Measurements from ENCODE around the gene DHX30.
A peak's percentile ranks its signal among the peaks of the same experiment; 100 is the strongest.
"Not testable (repeated sequence)": the region's sequence is repeated elsewhere in the genome, so short reads cannot be mapped to it uniquely, and the experiment has no call there.

Gene DHX30

DNA sequence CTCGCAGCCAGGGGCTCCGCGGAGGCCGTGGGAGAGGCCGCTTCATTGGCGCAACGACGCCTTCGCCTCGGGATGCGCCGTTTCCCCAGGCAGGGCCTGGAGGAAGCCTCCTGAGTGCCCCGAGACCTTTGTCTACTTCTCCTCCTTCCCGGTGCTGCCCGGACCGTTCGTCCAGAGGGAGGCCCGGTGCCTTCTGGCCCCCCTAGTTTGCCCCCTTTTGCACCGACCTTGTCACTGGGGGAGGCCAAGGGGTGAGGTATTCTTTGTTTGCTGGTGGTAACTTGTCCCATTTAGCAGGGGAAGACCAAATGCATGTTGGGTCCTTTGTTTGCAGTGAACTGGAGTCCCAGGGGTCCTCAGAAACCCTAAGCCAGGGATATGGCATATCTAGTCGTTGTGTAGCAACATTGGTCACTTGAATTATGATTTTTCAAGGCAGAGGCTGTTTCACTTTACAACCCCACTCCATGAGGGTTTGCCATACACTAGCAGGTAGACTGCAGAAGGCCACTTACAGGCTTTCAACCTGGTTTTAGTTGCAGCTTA lies 615 bp downstream of the DHX30 start:
- DNase-seq (ENCODE audit: low read depth), result no peak

DNA sequence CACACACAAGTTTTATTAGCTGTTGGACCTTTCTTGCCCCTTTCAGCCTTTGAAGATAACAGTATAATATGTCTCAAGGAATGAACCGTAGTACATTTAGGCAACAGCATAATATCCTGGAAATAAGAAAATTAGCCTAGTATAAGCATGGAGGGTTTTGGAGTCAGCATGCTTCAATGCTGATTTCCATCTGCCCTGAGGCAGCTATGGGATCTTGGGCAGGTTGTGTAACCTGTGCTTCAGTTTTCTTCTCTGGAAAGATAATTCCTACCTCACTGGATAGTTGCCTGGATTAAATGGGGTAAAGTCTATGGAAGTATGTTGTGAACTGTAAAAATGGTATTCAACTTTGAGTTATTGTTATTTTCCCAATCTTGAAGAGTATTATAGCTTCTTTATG lies 1.6 kb downstream of the DHX30 start:
- DNase-seq (ENCODE audit: low read depth), result no peak

DNA sequence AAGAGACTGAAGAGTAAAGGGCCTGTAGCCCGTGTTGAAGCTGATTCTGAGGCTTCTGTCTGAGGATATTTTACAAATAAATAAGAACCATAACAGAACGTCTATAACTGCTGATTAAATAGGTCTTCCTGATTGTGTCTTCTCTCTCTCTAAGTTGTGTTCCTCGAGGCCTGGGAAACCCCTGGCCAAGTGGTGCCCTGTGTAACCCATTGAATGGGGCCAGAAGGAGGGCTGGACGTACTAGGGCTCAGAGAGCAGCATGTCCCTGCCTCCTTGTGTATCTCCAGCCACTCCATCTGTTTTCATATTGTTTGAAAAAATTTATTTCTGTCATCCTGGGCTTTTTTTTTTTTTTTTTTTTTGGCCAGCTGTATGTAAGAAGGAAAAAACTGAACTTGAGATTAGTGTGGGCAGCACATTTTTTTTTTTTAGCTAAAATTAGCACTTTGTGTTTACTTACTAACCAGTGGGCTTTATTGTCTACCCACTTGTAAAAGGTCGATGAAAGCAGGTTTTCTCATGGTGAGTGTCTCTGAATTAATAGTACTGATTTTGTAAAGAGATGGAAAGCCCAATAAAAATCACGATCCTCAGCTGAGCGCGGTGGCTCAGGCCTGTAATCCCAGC lies 10.7 kb downstream of the DHX30 start:
- DNase-seq (ENCODE audit: low read depth), result no peak

DNA sequence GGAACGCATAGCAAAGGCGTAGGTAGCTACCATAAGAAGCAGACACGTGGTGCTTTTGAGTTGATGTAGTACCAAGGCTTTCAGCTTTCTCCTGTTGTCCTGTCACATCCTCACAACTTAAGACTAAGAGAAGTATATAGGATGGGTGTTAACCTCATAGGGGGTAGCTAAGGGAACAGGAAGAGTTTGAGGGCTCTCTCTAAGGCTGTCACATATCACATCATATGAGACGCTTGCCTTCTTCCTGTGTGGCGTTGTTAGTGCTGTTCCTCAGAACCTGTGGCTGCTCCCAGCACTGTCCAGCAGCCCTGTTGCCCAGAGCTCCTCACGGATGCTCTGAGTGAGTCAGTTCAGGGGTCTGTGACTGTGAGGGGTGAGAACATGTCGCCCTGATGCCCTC lies 14.7 kb downstream of the DHX30 start:
- DNase-seq (ENCODE audit: low read depth), result no peak

DNA sequence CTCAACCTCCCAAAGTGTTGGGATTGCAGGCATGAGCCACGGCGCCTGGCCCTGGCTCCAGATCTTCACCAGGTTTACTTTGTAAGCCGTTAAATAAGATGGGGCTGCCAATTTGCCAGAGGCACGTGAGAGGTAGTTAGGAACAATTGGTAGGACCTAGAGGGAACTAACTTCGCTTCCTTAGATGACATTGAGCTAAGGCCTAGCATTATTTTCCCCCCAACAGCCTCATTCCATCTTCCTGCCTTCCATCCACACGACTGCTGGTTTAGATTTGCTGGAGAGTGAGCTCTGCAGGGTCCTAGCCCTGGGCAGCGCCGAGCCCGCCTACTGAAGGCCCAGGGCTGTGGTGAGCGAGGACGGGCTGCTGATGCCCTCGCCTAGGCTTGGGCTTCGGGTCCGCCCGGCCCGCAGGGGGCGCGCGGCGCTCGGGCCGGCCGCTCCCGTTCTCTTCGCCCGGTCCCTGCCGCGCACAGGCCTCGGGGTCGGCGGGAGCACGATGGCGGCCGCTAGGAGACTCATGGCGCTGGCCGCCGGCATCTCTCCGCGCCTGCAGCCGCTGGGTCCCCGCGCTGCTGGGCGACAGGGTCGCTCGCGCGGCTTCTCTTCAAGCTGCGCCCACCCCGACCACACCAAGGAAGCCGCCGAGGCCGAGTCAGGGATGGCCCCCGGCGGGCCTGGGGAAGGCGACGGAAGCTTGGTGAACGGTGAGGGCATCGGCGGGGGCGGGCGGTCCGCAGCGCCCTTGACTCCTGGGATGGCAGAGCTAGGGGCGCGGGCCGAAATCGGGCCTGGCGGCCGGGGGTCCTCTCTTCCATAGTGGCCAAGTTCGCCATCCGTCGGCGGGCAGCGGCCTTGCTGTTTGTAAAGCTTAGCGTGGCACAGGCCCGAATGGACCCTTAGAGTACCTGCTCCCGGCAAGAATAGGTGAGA lies 21.9 kb downstream of the DHX30 start:
- peak; percentile 74 for DNase-seq (ENCODE audit: low read depth)

DNA sequence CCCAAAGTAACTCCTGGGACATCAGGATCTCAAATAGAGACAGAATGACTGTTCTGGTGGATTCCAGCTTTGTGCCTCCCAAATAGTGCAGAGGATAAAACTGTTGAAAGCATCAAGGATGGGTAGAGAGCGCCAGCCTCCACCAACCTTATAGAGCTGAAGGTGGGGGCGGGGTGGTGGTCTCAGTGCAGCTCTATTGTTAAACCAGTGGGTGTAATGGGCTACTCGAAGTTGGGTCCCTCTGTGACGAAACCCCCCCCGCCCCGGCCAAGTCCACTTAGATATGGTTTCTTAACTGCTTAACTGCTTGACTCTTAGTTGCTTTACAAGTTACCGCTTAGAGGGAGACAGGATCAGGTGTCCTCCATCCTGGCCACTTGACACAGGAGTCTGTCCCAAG lies 22.7 kb downstream of the DHX30 start:
- DNase-seq (ENCODE audit: low read depth), result no peak

DNA sequence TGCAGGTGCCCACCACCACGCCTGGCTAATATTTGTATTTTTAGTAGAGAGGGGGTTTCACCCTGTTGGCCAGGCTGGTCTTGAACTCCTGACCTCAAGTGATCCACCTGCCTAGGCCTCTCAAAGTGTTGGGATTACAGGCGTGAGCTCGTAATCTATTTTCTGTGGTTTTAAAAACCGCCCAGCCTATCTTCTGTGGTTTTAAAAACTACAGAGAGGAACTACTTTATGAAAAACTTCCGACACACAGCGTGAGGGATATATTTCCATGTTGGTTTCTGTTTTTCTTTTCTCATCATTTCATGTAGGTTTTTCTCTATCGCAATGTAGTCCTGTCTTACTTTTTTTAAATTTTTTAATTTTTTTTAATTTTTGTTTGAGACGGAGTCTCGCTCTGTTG lies 26.5 kb downstream of the DHX30 start:
- not testable (repeated sequence) for DNase-seq (ENCODE audit: low read depth)

DNA sequence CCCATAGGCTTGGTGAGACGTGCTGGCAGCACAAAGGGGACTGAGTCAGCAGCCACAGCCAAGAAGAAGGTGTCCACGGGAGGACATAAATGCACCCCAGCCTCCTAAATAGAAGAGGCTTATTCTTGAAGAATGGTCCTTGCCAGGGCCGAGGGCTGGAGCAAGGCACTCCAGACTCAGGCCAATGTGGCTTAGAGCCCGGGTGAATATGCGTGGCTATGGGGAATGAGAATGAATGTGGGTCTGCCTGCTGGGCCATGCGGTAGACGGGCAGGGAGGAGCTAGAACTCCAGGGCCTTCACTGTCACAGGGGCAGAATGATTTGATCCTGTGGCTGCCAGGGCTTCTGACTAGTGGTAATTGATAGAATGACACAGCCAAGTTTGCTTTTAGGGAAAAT lies 34.0 kb downstream of the DHX30 start:
- DNase-seq (ENCODE audit: low read depth), result no peak

DNA sequence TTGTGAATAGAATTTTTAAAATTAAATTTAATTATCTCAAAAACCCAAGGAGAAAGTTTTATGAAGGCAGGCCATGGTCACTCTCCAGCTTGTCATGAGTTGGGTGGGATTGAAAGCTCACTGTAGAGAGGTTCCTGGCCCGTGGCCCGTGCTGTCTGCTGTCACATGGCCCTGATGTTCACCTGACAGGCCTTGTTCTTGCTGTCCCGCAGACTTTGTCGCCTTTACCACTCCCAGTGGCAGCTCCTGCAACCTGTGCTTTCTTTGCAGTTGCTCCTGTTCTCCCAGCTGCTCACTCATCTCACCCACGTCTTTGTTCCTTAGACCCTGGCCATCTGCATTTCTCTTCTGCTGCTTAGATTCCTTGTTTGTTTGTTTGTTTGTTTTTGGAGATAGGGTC lies 35.6 kb downstream of the DHX30 start:
- DNase-seq (ENCODE audit: low read depth), result no peak

DNA sequence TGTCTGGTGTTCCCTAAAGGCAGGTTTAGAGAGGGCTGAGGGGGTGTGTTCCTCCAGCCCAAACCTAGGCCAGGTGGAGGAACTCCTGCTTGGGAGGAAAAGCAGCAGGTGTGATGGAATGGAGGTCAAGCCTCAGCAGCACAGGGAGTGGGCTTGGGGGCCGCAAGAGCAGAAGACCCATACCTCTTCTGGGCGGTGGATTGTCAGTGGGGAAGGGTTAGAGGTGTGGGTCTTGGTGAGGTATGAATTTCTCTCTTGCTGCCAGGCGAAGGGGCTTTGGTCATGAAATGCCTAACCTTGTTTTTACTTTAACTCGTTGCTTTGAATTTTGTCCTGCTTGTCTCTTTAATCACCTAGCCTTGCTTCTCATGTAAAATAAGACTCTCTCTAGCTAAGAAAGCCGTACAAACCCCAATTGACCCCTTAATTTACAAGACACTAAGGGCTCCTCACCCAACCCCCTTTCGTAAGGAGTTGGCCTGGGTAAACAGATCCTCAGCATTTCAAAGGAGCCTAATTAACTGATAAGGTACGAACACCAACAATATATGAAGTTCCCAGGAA lies 38.9 kb downstream of the DHX30 start:
- no peak for DNase-seq (ENCODE audit: low read depth)

DNA sequence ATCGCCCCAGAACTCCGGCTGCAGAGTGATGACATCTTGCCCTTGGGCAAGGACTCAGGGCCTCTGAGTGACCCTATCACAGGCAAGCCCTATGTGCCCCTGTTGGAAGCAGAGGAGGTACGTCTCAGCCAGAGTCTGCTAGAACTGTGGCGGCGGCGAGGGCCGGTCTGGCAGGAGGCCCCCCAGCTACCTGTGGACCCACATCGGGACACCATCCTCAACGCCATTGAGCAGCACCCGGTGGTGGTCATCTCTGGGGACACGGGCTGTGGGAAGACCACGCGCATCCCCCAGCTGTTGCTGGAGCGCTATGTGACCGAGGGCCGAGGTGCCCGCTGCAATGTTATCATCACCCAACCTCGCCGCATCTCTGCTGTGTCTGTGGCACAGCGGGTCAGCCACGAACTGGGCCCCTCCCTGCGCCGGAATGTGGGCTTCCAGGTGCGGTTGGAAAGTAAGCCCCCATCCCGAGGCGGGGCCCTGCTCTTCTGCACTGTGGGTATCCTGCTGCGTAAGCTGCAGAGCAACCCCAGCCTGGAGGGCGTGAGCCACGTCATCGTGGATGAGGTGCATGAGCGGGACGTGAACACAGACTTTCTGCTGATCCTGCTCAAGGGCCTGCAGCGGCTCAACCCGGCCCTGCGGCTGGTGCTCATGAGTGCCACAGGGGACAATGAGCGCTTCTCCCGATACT lies 43.4 kb downstream of the DHX30 start:
- DNase-seq (ENCODE audit: low read depth), result no peak

DNA sequence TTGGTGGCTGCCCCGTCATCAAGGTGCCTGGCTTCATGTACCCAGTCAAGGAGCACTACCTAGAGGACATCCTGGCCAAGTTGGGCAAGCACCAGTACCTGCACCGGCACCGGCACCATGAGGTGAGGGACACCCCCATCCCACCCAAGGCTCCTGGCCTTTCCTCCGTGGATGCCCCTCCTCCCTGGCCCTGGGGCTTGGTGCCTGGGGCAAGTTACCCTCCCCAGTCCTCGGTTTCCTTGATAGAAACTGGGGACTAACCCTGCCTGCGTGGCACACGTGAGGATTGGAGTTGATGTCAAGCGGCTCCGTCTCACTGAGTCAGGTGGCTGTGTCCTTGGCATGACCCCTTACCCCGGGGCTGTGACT lies 43.9 kb downstream of the DHX30 start:
- no peak for DNase-seq (ENCODE audit: low read depth)

DNA sequence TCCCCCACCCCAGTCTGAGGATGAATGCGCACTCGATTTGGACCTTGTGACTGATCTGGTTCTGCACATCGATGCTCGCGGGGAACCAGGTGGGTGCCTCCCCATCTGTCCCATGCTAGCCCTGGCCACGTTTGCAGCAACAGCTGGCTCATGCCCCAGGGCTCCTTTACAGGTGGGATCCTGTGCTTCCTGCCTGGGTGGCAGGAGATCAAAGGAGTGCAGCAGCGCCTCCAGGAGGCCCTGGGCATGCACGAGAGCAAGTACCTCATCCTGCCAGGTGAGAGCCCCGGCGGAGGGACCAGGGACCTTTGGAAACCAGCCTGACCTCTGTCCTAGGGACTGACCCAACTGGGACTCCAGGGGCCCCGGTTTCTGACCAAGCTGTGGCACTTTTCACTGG lies 44.3 kb downstream of the DHX30 start:
- no peak for DNase-seq (ENCODE audit: low read depth)

DNA sequence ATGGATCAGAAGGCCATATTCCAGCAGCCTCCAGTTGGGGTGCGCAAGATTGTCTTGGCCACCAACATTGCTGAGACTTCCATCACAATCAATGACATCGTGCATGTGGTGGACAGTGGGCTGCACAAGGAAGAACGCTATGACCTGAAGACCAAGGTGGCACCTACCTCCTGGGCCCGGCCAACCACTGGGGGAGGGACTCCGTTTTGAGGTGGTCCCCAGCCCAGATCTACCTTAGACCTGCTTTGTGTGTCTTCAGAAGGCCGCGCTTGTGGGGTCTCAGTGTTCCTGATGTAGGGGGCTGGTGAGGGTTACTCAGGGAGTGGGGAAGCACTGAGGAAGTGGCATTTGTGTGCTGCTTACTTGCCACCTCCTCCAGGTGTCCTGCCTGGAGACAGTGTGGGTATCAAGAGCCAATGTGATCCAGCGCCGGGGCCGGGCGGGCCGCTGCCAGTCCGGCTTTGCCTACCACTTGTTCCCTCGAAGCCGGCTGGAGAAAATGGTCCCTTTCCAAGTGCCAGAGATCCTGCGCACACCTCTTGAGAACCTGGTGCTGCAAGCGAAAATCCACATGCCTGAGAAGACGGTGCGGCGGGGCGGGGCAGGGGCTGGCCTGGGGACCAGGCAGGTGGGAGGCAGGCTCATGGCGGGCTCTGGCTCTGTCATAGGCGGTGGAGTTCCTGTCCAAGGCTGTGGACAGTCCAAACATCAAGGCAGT lies 45.0 kb downstream of the DHX30 start:
- DNase-seq (ENCODE audit: low read depth), result no peak

DNA sequence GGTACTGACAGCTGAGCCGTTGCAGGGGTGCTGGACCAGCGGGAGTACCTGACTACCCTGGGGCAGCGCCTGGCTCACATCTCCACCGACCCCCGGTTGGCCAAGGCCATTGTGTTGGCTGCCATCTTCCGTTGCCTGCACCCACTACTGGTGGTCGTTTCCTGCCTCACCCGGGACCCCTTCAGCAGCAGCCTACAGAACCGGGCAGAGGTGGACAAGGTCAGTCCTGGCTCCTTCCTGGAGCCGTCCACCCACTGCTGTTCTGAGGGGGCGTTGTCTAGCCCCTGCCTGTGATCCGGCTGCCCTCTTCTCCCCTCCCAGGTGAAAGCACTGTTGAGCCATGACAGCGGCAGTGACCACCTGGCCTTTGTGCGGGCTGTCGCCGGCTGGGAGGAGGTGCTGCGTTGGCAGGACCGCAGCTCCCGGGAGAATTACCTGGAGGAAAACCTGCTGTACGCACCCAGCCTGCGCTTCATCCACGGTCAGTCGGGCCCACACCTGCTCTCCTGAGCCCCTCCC lies 45.7 kb downstream of the DHX30 start:
- DNase-seq (ENCODE audit: low read depth), result no peak

DNA sequence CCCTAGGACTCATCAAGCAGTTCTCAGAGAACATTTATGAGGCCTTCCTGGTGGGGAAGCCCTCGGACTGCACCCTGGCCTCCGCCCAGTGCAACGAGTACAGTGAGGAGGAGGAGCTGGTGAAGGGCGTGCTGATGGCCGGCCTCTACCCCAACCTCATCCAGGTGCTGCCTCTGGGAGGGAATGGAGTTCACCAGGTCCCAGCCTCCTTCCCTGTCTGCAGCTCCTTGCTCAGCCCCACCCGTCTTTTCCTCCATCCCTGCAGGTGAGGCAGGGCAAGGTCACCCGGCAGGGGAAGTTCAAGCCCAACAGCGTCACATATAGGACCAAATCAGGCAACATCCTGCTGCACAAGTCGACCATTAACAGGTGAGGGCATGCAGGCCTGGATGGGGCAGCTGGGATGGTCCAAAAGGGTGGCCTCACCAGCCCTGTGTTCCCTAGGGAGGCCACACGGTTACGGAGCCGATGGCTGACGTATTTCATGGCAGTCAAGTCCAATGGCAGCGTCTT lies 46.3 kb downstream of the DHX30 start:
- DNase-seq (ENCODE audit: low read depth), result no peak

DNA sequence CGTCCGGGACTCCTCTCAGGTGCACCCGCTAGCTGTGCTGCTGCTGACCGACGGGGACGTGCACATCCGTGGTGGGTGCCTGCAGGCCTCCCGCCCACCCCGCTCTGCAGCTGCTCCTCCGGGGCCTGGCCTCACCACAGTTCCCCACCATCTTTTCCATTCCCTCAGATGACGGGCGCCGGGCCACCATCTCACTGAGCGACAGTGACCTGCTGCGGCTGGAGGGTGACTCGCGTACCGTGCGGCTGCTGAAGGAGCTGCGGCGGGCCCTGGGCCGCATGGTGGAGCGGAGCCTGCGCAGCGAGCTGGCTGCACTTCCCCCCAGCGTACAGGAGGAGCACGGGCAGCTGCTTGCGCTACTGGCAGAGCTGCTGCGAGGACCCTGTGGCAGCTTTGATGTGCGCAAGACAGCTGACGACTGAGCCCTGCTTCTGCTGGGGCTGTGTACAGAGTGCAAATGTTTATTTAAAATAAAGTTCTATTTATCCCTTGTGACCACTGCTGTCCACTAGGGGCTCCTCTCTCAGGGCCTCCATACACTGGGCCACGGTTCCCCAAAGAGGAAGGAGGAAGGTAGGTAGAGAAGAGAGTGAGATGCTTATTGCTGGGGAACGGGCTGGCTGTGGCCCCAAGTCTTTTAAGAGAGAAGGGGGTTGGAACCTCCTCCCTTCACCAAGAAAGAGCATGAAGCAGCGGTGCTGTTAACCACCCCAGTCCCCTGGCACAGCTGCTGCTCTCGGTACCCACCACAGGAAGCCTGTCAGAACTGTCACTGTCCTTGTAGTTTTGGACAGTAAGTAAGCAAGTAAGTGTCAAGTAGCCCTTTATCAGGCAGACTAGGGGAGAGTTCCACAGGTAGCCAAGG lies 47.0 kb downstream of the DHX30 start:
- no peak for DNase-seq (ENCODE audit: low read depth)

DNA sequence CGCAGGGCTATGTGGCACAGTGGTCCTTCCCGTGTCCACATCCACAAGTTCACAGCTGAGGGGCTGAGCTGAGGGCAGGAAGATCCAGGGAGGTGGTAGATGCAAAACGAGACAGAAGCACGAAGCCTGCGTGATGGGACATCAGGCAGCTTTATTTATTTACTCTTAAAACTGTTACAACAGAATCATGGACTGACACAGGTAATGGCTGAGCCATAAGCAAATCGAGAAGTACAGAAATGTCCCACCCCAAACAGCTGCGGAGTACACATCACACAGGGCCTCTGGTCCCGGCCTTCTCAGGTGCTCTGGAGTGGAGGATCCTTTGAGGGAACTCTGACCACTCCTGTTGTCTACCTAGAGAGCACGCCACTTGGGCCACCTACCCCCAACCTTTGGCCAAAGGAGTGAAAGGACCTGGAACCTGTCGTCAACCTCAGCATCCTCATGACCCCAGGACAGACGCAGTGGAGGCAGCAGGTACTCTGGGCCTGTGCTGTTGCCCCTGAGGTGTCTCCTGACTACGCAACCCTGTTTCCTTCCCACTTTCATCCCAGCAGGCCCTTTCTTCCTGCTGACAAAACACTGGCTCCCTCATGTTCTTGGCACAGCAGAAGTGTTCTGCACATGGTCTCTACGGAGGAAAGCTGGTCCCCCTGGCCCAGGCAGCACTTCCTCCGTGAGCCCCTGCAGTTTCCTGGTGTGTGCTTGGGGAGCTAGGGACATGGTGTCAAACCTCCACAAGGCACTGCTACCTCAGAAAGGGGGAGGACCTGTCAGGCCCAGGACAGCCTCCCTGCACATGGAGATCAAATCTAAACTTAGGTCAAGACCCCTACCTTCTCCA lies 47.8 kb downstream of the DHX30 start:
- DNase-seq (ENCODE audit: low read depth), result no peak

DNA sequence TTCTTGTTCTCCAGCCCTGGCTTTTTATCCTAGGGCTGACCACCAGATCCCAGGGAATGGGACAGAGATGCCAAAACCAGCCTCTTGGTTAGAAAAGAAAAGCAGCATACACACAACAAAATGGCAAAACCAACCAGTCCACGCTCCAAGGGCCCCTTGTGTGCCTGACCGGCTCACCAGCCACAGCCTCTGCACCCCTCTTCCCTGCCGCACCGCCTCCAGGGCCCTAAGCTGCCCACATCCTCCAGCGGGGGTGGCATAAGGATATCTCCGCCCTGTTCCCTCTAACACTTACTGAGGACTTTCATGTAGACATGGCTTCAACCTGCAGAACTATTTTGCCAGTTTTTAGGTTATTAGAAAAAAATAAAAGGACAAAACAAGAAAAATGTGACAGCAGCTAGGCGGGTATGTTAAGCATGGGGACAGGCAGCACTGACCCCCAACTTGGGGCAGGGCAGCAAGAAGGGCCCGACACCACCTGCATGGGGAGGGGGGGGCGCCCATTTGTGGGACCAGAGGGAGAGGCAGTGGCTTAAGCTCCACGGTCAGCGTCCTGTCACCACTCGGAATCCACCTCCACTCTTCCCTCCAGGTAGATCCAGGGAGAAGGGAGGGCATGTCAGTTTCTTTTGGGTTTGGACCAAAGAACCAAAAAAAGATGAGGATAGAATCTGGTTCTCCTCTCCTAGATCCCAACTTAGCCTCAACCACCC lies 49.1 kb downstream of the DHX30 start:
- no peak for DNase-seq (ENCODE audit: low read depth)
